Measurements from ENCODE around the gene WNT1. TPM values are rescaled to one million over a fixed set of nuclear protein-coding genes. Genes with fewer than 3 reads are reported as not detected.

The WNT1 gene
- total RNA-seq, 2 donors from 2014 or later: not detected

Other genes starting within 250 kb of the WNT1 start
- gene ADCY6, start 189.2 kb upstream of the WNT1 start, total RNA-seq: 100 to 1,000 TPM; 103 to 130 TPM
- gene CACNB3, start 159.8 kb upstream of the WNT1 start, total RNA-seq: 10 to 100 TPM; 36.0 to 47.9 TPM
- 10 to 100 TPM; 74.6 to 79.8 TPM for gene DDX23, start 126.2 kb upstream of the WNT1 start, total RNA-seq
- gene RND1, start 112.5 kb upstream of the WNT1 start, total RNA-seq: 1 to 10 TPM; 2.1 to 8.6 TPM
- gene FKBP11, start 52.8 kb upstream of the WNT1 start, total RNA-seq: 10 to 100 TPM; 21.3 to 26.9 TPM
- 100 to 1,000 TPM; 271 to 304 TPM for gene ARF3, start 20.8 kb upstream of the WNT1 start, total RNA-seq
- gene WNT10B, start 6.6 kb upstream of the WNT1 start, total RNA-seq: under 1 TPM; 0.15 to 0.61 TPM
- under 1 TPM in 1 of 2 donors, not detected in 1; 0.06 TPM for gene DDN, start 21.1 kb downstream of the WNT1 start, total RNA-seq
- 10 to 100 TPM; 52.0 to 53.9 TPM for gene PRKAG1, start 40.5 kb downstream of the WNT1 start, total RNA-seq
- gene KMT2D, start 82.5 kb downstream of the WNT1 start, total RNA-seq: 10 to 100 TPM; 68.8 to 82.8 TPM
- gene RHEBL1, start 91.7 kb downstream of the WNT1 start, total RNA-seq: not detected
- under 1 TPM; 0.31 to 0.50 TPM for gene DHH, start 116.5 kb downstream of the WNT1 start, total RNA-seq
- gene LMBR1L, start 132.5 kb downstream of the WNT1 start, total RNA-seq: 10 to 100 TPM; 44.7 to 49.6 TPM
- 100 to 1,000 TPM; 298 to 454 TPM for gene TUBA1B, start 153.1 kb downstream of the WNT1 start, total RNA-seq
- gene TUBA1A, start 210.8 kb downstream of the WNT1 start, total RNA-seq: 10 to 100 TPM; 12.8 to 57.7 TPM

Measured in left colon (tissue), 2 donors.